ENCODE measurements around the gene SDS. TPM values are rescaled to one million over a fixed set of nuclear protein-coding genes. Genes with fewer than 3 reads are reported as not detected.

SDS gene
- total and polyA plus RNA-seq, 2 of the 8 experiments (the other 6 are each of a cell fraction or from before 2014, with no cell fraction given): 0.21 TPM; not detected in 1

- H2BK120ac ChIP-seq (replicated peaks; ENCODE audit: low read depth, low read length): peak overlapping the region; percentile 38
- 9% methylated on average over 10 of the region's 11 CpGs; no CpG with 5 or more reads in 1 of the 2 experiments for WGBS, 2 experiments (ENCODE audit: extremely low coverage in 1 of 2, insufficient coverage in 1 of 2, insufficient read length in 1 of 2, insufficient replicate concordance in 2 of 2, low coverage in 1 of 2, low lambda C conversion rate in 2 of 2, missing lambda C conversion rate in 1 of 2)
- H3K4me2 ChIP-seq (ENCODE audit: insufficient read depth in 1 of 2, low read depth in 2 of 2, low read length in 2 of 2): peak overlapping the region; percentile 56 to 59
- no peak overlapping the region for H3K14ac ChIP-seq (ENCODE audit: insufficient read length)
- ChIA-PET CTCF (ENCODE audit: partially characterized antibody) (interaction anchor here (0.7 to 3.0 kb wide), 53 partner anchors 9 to 867 kb away, joined by 3 to 53 read pairs (median 4); partner anchors contain the start of genes CFAP73 and SDS), POLR2A (ENCODE audit: partially characterized antibody) (interaction anchor here (0.5 to 1.5 kb wide), 9 partner anchors 9 to 483 kb away, joined by 3 to 5 read pairs (median 3); partner anchors contain the start of gene SDS)
- no peaks in the 10 kb centered on the region for H3K36me3 ChIP-seq (ENCODE audit: control insufficient read depth in 2 of 4, insufficient read depth in 4 of 4, low read length in 3 of 4)
- peak overlapping the region; percentile 26; the same call in 1 of the 2 replicates for H4K8ac ChIP-seq (ENCODE audit: extremely low read depth, insufficient read depth, low read length)
- H3K4ac ChIP-seq (replicated peaks; ENCODE audit: insufficient read length, low read depth, low read length): no peak overlapping the region
- peak overlapping the region; percentile 57 for H4K91ac ChIP-seq (replicated peaks; ENCODE audit: insufficient read length, low read length)
- H3K79me1 ChIP-seq (ENCODE audit: low read depth, low read length): no peaks in the 10 kb centered on the region
- H3K9ac ChIP-seq (replicated peaks in 1 of 4; ENCODE audit: extremely low read depth in 1 of 4, low read depth in 3 of 4, low read length in 3 of 4): no peak overlapping the region; a peak in 1 of 7 replicates
- no peak overlapping the region for H3K56ac ChIP-seq (replicated peaks; ENCODE audit: insufficient read length, low read depth, low read length)
- no peaks in the 10 kb centered on the region for H3K27me3 ChIP-seq (replicated peaks in 1 of 4; ENCODE audit: control insufficient read depth in 3 of 4, extremely low read depth in 1 of 4, insufficient read depth in 3 of 4, low read length in 3 of 4)
- peaks cover 0 to 7% (median 5%) of the 10 kb centered on the region in 4 experiments; a peak in 5 of 7 replicates for H3K4me1 ChIP-seq (replicated peaks in 1 of 4; ENCODE audit: control insufficient read depth in 3 of 4, insufficient read depth in 4 of 4, low read length in 3 of 4)
- no peak overlapping the region for H2BK15ac ChIP-seq (ENCODE audit: low read length)
- no peak overlapping the region for H3K23ac ChIP-seq (ENCODE audit: insufficient read length)
- H2AK5ac ChIP-seq (ENCODE audit: low read depth, low read length): no peak overlapping the region
- no peaks in the 10 kb centered on the region for H4K20me1 ChIP-seq (replicated peaks in 1 of 2; ENCODE audit: control insufficient read depth in 1 of 2, insufficient read depth in 2 of 2, low read length in 2 of 2)
- peak overlapping the region; percentile 87; the same call in 1 of the 2 replicates for H2BK12ac ChIP-seq (ENCODE audit: low read depth, low read length)
- peak overlapping the region; percentile 96 for H4K5ac ChIP-seq (ENCODE audit: insufficient read length, low read depth, low read length)
- DNase-seq (ENCODE audit: low read depth in 1 of 2, low spot score in 2 of 2) (peak in 1 of 2 experiments; percentile 81), FAIRE-seq (peak; percentile 52)
- peak overlapping the region; percentile 50; the same call in 1 of the 2 replicates for H3K27ac ChIP-seq (ENCODE audit: low read depth, low read length)
- H3K79me2 ChIP-seq (ENCODE audit: control insufficient read depth in 1 of 2, insufficient read depth in 2 of 2, low read length in 2 of 2): no peaks in the 10 kb centered on the region
- H3K18ac ChIP-seq (ENCODE audit: extremely low read depth, low read length): peak overlapping the region; percentile 87
- H2BK5ac ChIP-seq (ENCODE audit: low read depth, low read length): peak overlapping the region; percentile 96; the same call in 1 of the 2 replicates
- H3K4me3 ChIP-seq (ENCODE audit: extremely low read depth in 1 of 4, insufficient read depth in 2 of 4, low read depth in 3 of 4, low read length in 4 of 4): peak overlapping the region in 2 of 4 experiments; percentile 14 to 52; a peak in 3 of 8 replicates
- H3K9me3 ChIP-seq (ENCODE audit: insufficient read depth in 2 of 2, low read depth in 1 of 2, low read length in 1 of 2): no peaks in the 10 kb centered on the region
- H2BK20ac ChIP-seq (ENCODE audit: low read length): peak overlapping the region; percentile 72; the same call in 1 of the 2 replicates
- peaks cover 8% of the 10 kb centered on the region for H3K23me2 ChIP-seq (ENCODE audit: low read depth, low read length)
- no peak overlapping the region for H2AFZ ChIP-seq (ENCODE audit: low read length)
- TF ChIP-seq SP1 (IDR thresholded peaks at IDR 0.05; ENCODE audit: low read depth, low read length) (0 out of 2 replicates have a peak, but pooled peaks have one; percentile 8), KDM5A (IDR thresholded peaks at IDR 0.05; ENCODE audit: low read length) (no peak), YY1 (IDR thresholded peaks at IDR 0.05; ENCODE audit: low read depth, low read length) (0 out of 2 replicates have a peak, but pooled peaks have one; percentile 7), POLR2AphosphoS5 (IDR thresholded peaks at IDR 0.05; ENCODE audit: low read depth, low read length) (peak; percentile 65; the same call in 1 of the 2 replicates), EGR1 (IDR thresholded peaks at IDR 0.05; ENCODE audit: borderline replicate concordance, low read depth, low read length) (peak; percentile 90), RXRA (IDR thresholded peaks at IDR 0.05; ENCODE audit: insufficient read depth, low read depth, low read length) (0 out of 2 replicates have a peak, but pooled peaks have one; percentile 7), EP300 (IDR thresholded peaks at IDR 0.05; ENCODE audit: borderline replicate concordance in 1 of 2, low read depth in 2 of 2, low read length in 2 of 2) (peak in 1 of 2 experiments; percentile 38; a peak in 1 of 3 replicates), ASH2L (IDR thresholded peaks at IDR 0.05; ENCODE audit: low read length) (peak; percentile 61), POLR2A (IDR thresholded peaks at IDR 0.05; ENCODE audit: control extremely low read depth in 1 of 2, low read depth in 2 of 2, low read length in 2 of 2) (peak in 1 of 2 experiments; percentile 62; a peak in 1 of 3 replicates), HDAC2 (IDR thresholded peaks at IDR 0.05; ENCODE audit: borderline replicate concordance in 1 of 2, low read depth in 2 of 2, low read length in 2 of 2) (peak; percentile 21 to 64; a peak in 1 of 4 replicates)
Measured at GRCh38 chr12:113425960-113426453, 22.3 kb upstream of the SDS start.
